HG02870 (cell line): ENCODE measurements around the gene CPE.

Experiments
- ATAC-seq: cut with Tn5 transposase; IDR thresholded peaks from one replicate; pipeline ENCODE4 v1.9.1; 2021; ENCODE audit warnings: mild to moderate bottlenecking, moderate library complexity; ENCODE audit not compliant: unreplicated experiment

Gene CPE

GRCh38 chr4:165364452-165365080 is 14.2 kb upstream of the CPE start:
- no peak for ATAC-seq

- ATAC-seq: no peak
Measured at GRCh38 chr4:165367040-165367439, 11.8 kb upstream of the CPE start.

- no peak for ATAC-seq
Measured at GRCh38 chr4:165368114-165368513, 10.7 kb upstream of the CPE start.

GRCh38 chr4:165368567-165368966 is 10.2 kb upstream of the CPE start:
- ATAC-seq: no peak

GRCh38 chr4:165369522-165369921 is 9.3 kb upstream of the CPE start:
- no peak for ATAC-seq

GRCh38 chr4:165370530-165370929 is 8.3 kb upstream of the CPE start:
- no peak for ATAC-seq

- no peak for ATAC-seq
Measured at GRCh38 chr4:165375465-165375864, 3.3 kb upstream of the CPE start.

- no peak for ATAC-seq
Measured at GRCh38 chr4:165378398-165378744, 437 bp upstream of the CPE start.

- no peak for ATAC-seq
Measured at GRCh38 chr4:165379678-165380064, 863 bp downstream of the CPE start.

- ATAC-seq: no peak
Measured at GRCh38 chr4:165380805-165381204, 2.0 kb downstream of the CPE start.

GRCh38 chr4:165381821-165382373 is 3.1 kb downstream of the CPE start:
- ATAC-seq: no peak

- no peak for ATAC-seq
Measured at GRCh38 chr4:165382640-165383039, 3.8 kb downstream of the CPE start.

- no peak for ATAC-seq
Measured at GRCh38 chr4:165383591-165384073, 4.8 kb downstream of the CPE start.

- ATAC-seq: no peak
Measured at GRCh38 chr4:165384186-165384585, 5.4 kb downstream of the CPE start.

GRCh38 chr4:165384598-165384997 is 5.8 kb downstream of the CPE start:
- no peak for ATAC-seq

GRCh38 chr4:165385126-165385525 is 6.3 kb downstream of the CPE start:
- ATAC-seq: no peak

- no peak for ATAC-seq
Measured at GRCh38 chr4:165386328-165386727, 7.5 kb downstream of the CPE start.

- no peak for ATAC-seq
Measured at GRCh38 chr4:165388756-165389155, 9.9 kb downstream of the CPE start.

GRCh38 chr4:165393051-165393450 is 14.2 kb downstream of the CPE start:
- no peak for ATAC-seq

- ATAC-seq: no peak
Measured at GRCh38 chr4:165393704-165394103, 14.9 kb downstream of the CPE start.

GRCh38 chr4:165394275-165394674 is 15.5 kb downstream of the CPE start:
- no peak for ATAC-seq

GRCh38 chr4:165398570-165398969 is 19.8 kb downstream of the CPE start:
- peak; percentile 51 for ATAC-seq

- no peak for ATAC-seq
Measured at GRCh38 chr4:165402375-165402774, 23.6 kb downstream of the CPE start.
